Measurements from ENCODE around the gene BTBD10.
"Not testable (repeated sequence)": the region's sequence is repeated elsewhere in the genome, so short reads cannot be mapped to it uniquely, and the experiment has no call there.

BTBD10 gene

GRCh38 chr11:13421561-13421960, 41.5 kb downstream of the BTBD10 start:
- H3K9me3 ChIP-seq (ENCODE audit: insufficient read depth, low read length) = no peaks in the 10 kb centered on the region
- no peaks in the 10 kb centered on the region for H3K9me2 ChIP-seq (replicated peaks; ENCODE audit: insufficient read depth, low read length)
- no peaks in the 10 kb centered on the region for H3K27me3 ChIP-seq (ENCODE audit: low read length)
- no peak overlapping the region for H3K27ac ChIP-seq (ENCODE audit: low read depth, low read length)
- H3K4me3 ChIP-seq (ENCODE audit: insufficient read depth, low read length, poor library complexity, severe bottlenecking) = no peak overlapping the region
- no peaks in the 10 kb centered on the region for H3F3A ChIP-seq (ENCODE audit: insufficient read depth)
- H3K79me2 ChIP-seq (ENCODE audit: insufficient read depth, low read length) = peaks cover 37% of the 10 kb centered on the region; the same call in 1 of the 2 replicates
- peaks cover 16% of the 10 kb centered on the region; the same call in 1 of the 2 replicates for H3K36me3 ChIP-seq (ENCODE audit: low read length)
- H3K4me2 ChIP-seq (ENCODE audit: low read depth, low read length, poor library complexity, severe bottlenecking) = no peak overlapping the region
- no peak overlapping the region for H3K9ac ChIP-seq (ENCODE audit: low read length)
- TF ChIP-seq, protein P1, sequence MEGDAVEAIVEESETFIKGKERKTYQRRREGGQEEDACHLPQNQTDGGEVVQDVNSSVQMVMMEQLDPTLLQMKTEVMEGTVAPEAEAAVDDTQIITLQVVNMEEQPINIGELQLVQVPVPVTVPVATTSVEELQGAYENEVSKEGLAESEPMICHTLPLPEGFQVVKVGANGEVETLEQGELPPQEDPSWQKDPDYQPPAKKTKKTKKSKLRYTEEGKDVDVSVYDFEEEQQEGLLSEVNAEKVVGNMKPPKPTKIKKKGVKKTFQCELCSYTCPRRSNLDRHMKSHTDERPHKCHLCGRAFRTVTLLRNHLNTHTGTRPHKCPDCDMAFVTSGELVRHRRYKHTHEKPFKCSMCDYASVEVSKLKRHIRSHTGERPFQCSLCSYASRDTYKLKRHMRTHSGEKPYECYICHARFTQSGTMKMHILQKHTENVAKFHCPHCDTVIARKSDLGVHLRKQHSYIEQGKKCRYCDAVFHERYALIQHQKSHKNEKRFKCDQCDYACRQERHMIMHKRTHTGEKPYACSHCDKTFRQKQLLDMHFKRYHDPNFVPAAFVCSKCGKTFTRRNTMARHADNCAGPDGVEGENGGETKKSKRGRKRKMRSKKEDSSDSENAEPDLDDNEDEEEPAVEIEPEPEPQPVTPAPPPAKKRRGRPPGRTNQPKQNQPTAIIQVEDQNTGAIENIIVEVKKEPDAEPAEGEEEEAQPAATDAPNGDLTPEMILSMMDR (IDR thresholded peaks at IDR 0.05; ENCODE audit: insufficient read depth, low read length, poor library complexity, severe bottlenecking) = no peak
- TF ChIP-seq EZH2phosphoT487 (conservative IDR thresholded peaks at IDR 0.05; ENCODE audit: low read length) = no peak
- no peaks in the 10 kb centered on the region for H4K20me1 ChIP-seq (ENCODE audit: low read depth, low read length)
- no peak overlapping the region for H2AFZ ChIP-seq (ENCODE audit: low read depth, low read length, severe bottlenecking)

DNA sequence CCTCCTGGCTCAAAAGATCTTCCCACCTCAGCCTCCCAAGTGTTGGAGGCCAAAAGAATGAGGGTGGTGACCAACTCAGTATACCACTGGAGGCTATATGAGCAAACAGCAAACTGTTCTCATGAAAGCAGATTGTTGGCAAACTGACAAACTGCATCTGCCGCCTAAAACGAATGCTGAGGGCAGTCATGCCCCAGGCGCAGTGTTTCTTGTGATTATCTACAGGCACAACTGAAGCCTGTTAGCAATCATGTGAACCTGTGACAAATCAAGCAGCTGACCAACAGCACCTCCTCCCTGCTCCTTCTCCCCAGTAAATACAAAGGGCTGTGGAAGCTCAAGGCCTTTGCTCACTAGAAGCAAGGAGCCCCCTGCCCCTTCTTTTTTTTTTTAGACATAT, 47.8 kb downstream of the BTBD10 start:
- Histone ChIP-seq H3K9me3 (ENCODE audit: insufficient read depth, low read length) (no peaks in the 10 kb centered on the region), H2AFZ (ENCODE audit: low read depth, low read length, severe bottlenecking) (no peak overlapping the region), H3K36me3 (ENCODE audit: low read length) (peaks cover 53% of the 10 kb centered on the region), H4K20me1 (ENCODE audit: low read depth, low read length) (no peaks in the 10 kb centered on the region), H3K79me2 (ENCODE audit: insufficient read depth, low read length) (no peaks in the 10 kb centered on the region), H3K9ac (ENCODE audit: low read length) (no peak overlapping the region), H3K4me2 (ENCODE audit: low read depth, low read length, poor library complexity, severe bottlenecking) (no peak overlapping the region), H3F3A (ENCODE audit: insufficient read depth) (no peaks in the 10 kb centered on the region), H3K27me3 (ENCODE audit: low read length) (no peaks in the 10 kb centered on the region), H3K9me2 (replicated peaks; ENCODE audit: insufficient read depth, low read length) (no peaks in the 10 kb centered on the region), H3K4me3 (ENCODE audit: insufficient read depth, low read length, poor library complexity, severe bottlenecking) (no peak overlapping the region), H3K27ac (ENCODE audit: low read depth, low read length) (no peak overlapping the region)
- TF ChIP-seq, protein P1 (IDR thresholded peaks at IDR 0.05; ENCODE audit: insufficient read depth, low read length, poor library complexity, severe bottlenecking) = no peak
- TF ChIP-seq EZH2phosphoT487 (conservative IDR thresholded peaks at IDR 0.05; ENCODE audit: low read length) = no peak

- Histone ChIP-seq H4K20me1 (ENCODE audit: low read depth, low read length) (no peaks in the 10 kb centered on the region), H3K79me2 (ENCODE audit: insufficient read depth, low read length) (no peaks in the 10 kb centered on the region), H2AFZ (ENCODE audit: low read depth, low read length, severe bottlenecking) (no peak overlapping the region), H3K4me3 (ENCODE audit: insufficient read depth, low read length, poor library complexity, severe bottlenecking) (no peak overlapping the region), H3K9ac (ENCODE audit: low read length) (no peak overlapping the region), H3K9me3 (ENCODE audit: insufficient read depth, low read length) (no peaks in the 10 kb centered on the region), H3K36me3 (ENCODE audit: low read length) (peaks cover 51% of the 10 kb centered on the region), H3F3A (ENCODE audit: insufficient read depth) (no peaks in the 10 kb centered on the region), H3K27ac (ENCODE audit: low read depth, low read length) (no peak overlapping the region), H3K27me3 (ENCODE audit: low read length) (no peaks in the 10 kb centered on the region), H3K9me2 (replicated peaks; ENCODE audit: insufficient read depth, low read length) (no peaks in the 10 kb centered on the region; the same call in 1 of the 2 replicates), H3K4me2 (ENCODE audit: low read depth, low read length, poor library complexity, severe bottlenecking) (no peak overlapping the region)
- no peak for TF ChIP-seq EZH2phosphoT487 (conservative IDR thresholded peaks at IDR 0.05; ENCODE audit: low read length)
These were observed 57.8 kb downstream of the BTBD10 start for GRCh38 chr11:13405220-13405619.

DNA sequence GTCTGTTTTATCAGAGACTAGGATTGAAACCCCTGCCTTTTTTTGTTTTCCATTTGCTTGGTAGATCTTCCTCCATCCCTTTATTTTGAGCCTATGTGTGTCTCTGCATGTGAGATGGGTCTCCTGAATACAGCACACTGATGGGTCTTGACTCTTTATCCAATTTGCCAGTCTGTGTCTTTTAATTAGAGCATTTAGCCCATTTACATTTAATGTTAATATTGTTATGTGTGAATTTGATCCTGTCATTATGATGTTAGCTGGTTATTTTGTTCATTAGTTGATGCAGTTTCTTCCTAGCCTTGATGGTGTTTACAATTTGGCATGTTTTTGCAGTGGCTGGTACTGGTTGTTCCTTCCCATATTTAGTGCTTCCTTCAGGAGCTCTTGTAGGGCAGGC, 64.7 kb downstream of the BTBD10 start:
- not testable (repeated sequence) for H3K9me3 ChIP-seq (ENCODE audit: insufficient read depth, low read length); H3K4me3 ChIP-seq (ENCODE audit: insufficient read depth, low read length, poor library complexity, severe bottlenecking); H3K27ac ChIP-seq (ENCODE audit: low read depth, low read length); H3K9ac ChIP-seq (ENCODE audit: low read length); H3F3A ChIP-seq (ENCODE audit: insufficient read depth); H3K9me2 ChIP-seq (replicated peaks; ENCODE audit: insufficient read depth, low read length); H3K27me3 ChIP-seq (ENCODE audit: low read length); H3K79me2 ChIP-seq (ENCODE audit: insufficient read depth, low read length); H4K20me1 ChIP-seq (ENCODE audit: low read depth, low read length); H3K4me2 ChIP-seq (ENCODE audit: low read depth, low read length, poor library complexity, severe bottlenecking); H2AFZ ChIP-seq (ENCODE audit: low read depth, low read length, severe bottlenecking)
- H3K36me3 ChIP-seq (ENCODE audit: low read length) = peaks cover 25% of the 10 kb centered on the region
